ENCODE results near the gene FAM78A.

GRCh38 chr9:131308452-131308851, 32.1 kb upstream of the FAM78A start:
- TF ChIP-seq, protein P1, sequence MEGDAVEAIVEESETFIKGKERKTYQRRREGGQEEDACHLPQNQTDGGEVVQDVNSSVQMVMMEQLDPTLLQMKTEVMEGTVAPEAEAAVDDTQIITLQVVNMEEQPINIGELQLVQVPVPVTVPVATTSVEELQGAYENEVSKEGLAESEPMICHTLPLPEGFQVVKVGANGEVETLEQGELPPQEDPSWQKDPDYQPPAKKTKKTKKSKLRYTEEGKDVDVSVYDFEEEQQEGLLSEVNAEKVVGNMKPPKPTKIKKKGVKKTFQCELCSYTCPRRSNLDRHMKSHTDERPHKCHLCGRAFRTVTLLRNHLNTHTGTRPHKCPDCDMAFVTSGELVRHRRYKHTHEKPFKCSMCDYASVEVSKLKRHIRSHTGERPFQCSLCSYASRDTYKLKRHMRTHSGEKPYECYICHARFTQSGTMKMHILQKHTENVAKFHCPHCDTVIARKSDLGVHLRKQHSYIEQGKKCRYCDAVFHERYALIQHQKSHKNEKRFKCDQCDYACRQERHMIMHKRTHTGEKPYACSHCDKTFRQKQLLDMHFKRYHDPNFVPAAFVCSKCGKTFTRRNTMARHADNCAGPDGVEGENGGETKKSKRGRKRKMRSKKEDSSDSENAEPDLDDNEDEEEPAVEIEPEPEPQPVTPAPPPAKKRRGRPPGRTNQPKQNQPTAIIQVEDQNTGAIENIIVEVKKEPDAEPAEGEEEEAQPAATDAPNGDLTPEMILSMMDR (IDR thresholded peaks at IDR 0.05 in 8 of 11, conservative IDR thresholded peaks at IDR 0.05 in 3 of 11), result no peak
- TF ChIP-seq POLR2A (IDR thresholded peaks at IDR 0.05), result no peak

Data from spleen (tissue), 7 donors.